ENCODE results near the gene SDC3. TPM values are rescaled to one million over a fixed set of nuclear protein-coding genes. Genes with fewer than 3 reads are reported as not detected.

Gene SDC3
- total RNA-seq, 1 experiment from 2014 or later, result 3.7 TPM

GRCh38 chr1:30881319-30882181 is 27.0 kb downstream of the SDC3 start:
- Histone ChIP-seq H3K36me3 (ENCODE audit: control insufficient read depth, insufficient read depth, low read length) (no peaks in the 10 kb centered on the region), H3K4me1 (no peaks in the 10 kb centered on the region), H3K27me3 (replicated peaks; ENCODE audit: control insufficient read depth, insufficient read depth, low read length) (no peaks in the 10 kb centered on the region), H3K4me3 (ENCODE audit: low read depth, low read length) (no peak overlapping the region), H3K9me3 (no peaks in the 10 kb centered on the region)
- peaks cover 3% of the 10 kb centered on the region for H3K27me3 Mint-ChIP-seq (ENCODE audit: insufficient read depth, unreplicated experiment)
- H3K4me3 Mint-ChIP-seq (ENCODE audit: unreplicated experiment), result no peak overlapping the region
- BruUV-seq (replicated peaks), result no TSS peak
- no peaks in the 10 kb centered on the region for H3K9me3 Mint-ChIP-seq (ENCODE audit: unreplicated experiment)
- DNase-seq, result no peak
- intact Hi-C loops (cut with micrococcal nuclease; ENCODE audit: unreplicated experiment), result no loop called here
- H3K27ac Mint-ChIP-seq (ENCODE audit: unreplicated experiment), result no peak overlapping the region
- no peak for TF ChIP-seq CTCF (IDR thresholded peaks at IDR 0.05; ENCODE audit: insufficient read depth in 1 of 2, low read depth in 1 of 2, low read length in 1 of 2, severe bottlenecking in 1 of 2, unreplicated experiment in 1 of 2)
- H3K36me3 Mint-ChIP-seq (ENCODE audit: insufficient read depth, unreplicated experiment), result no peaks in the 10 kb centered on the region
- H3K4me1 Mint-ChIP-seq (ENCODE audit: low read depth, unreplicated experiment), result no peaks in the 10 kb centered on the region
- ChIA-PET POLR2A (no interaction called here), CTCF (no interaction called here)

- no peaks in the 10 kb centered on the region for H3K4me1 Mint-ChIP-seq (ENCODE audit: low read depth, unreplicated experiment)
- BruUV-seq (replicated peaks), result no TSS peak
Measured at GRCh38 chr1:30880678-30881318, 27.8 kb downstream of the SDC3 start.

More at GRCh38 chr1:30880678-30881318, 27.8 kb downstream of the SDC3 start:
- intact Hi-C loops (cut with micrococcal nuclease; ENCODE audit: unreplicated experiment), result no loop called here
- no peak for DNase-seq
- Mint-ChIP-seq H3K36me3 (ENCODE audit: insufficient read depth, unreplicated experiment) (no peaks in the 10 kb centered on the region), H3K9me3 (ENCODE audit: unreplicated experiment) (no peaks in the 10 kb centered on the region), H3K27ac (ENCODE audit: unreplicated experiment) (no peak overlapping the region), H3K27me3 (ENCODE audit: insufficient read depth, unreplicated experiment) (peaks cover 3% of the 10 kb centered on the region), H3K4me3 (ENCODE audit: unreplicated experiment) (no peak overlapping the region)
- Histone ChIP-seq H3K4me1 (no peaks in the 10 kb centered on the region), H3K9me3 (no peaks in the 10 kb centered on the region), H3K27me3 (replicated peaks; ENCODE audit: control insufficient read depth, insufficient read depth, low read length) (no peaks in the 10 kb centered on the region), H3K36me3 (ENCODE audit: control insufficient read depth, insufficient read depth, low read length) (no peaks in the 10 kb centered on the region), H3K4me3 (ENCODE audit: low read depth, low read length) (no peak overlapping the region)
- POLR2A ChIA-PET, result no interaction called here
- CTCF ChIA-PET, result no interaction called here
- TF ChIP-seq CTCF (IDR thresholded peaks at IDR 0.05; ENCODE audit: insufficient read depth in 1 of 2, low read depth in 1 of 2, low read length in 1 of 2, severe bottlenecking in 1 of 2, unreplicated experiment in 1 of 2), result no peak
